IMR-90 (cell line): ENCODE data around the gene COA6. TPM values are rescaled to one million over a fixed set of nuclear protein-coding genes. Genes with fewer than 3 reads are reported as not detected.

ENCODE experiments used
- ATAC-seq: fragments of 200-7000 bp; cut with Tn5 transposase; 2 replicates; pipeline ENCODE4 v1.9.1; 2020; ENCODE audit warnings: low read depth, mild to moderate bottlenecking, moderate library complexity
- BruUV-seq: library from RNA; stranded (reverse); fragments of 400-500 nt; replicated peaks from 2 replicates; lab custom pipeline; 2021; lab: Mats Ljungman, UMichigan
- CTCF ChIA-PET: fragments of 300-600 bp; formaldehyde crosslinking; extraction: SDS; loops from one replicate; lab custom pipeline; 2021; ENCODE audit warnings: antibody characterized with exemption; lab: Yijun Ruan, JAX
- POLR2A ChIA-PET: fragments of 300-600 bp; sonication (Branson Sonifier 250); formaldehyde crosslinking; loops from one replicate; lab custom pipeline; 2022; ENCODE audit warnings: antibody characterized with exemption; ENCODE audit not compliant: unreplicated experiment; lab: Charles Lee
- DNase-seq: peaks from one replicate; pipeline ENCODE4 v3.0.0; 2013
- H2AFZ ChIP-seq: replicated peaks from 2 replicates; pipeline ENCODE3; 2013; ENCODE audit warnings: low read length, mild to moderate bottlenecking; ENCODE audit not compliant: poor library complexity
- H2AK5ac ChIP-seq: 2 replicates; pipeline ENCODE4 v1.6.1; 2013; ENCODE audit warnings: low read depth, low read length, inconsistent platforms
- H2AK9ac ChIP-seq: replicated peaks from 2 replicates; pipeline ENCODE3; 2013; ENCODE audit warnings: mild to moderate bottlenecking, low read depth, low read length, moderate library complexity; ENCODE audit not compliant: poor library complexity
- H2BK120ac ChIP-seq: 2 replicates; pipeline ENCODE4 v1.6.1; 2013; ENCODE audit warnings: low read depth, low read length, inconsistent platforms
- H2BK15ac ChIP-seq: 3 replicates; pipeline ENCODE4 v1.6.1; 2013; ENCODE audit warnings: low read depth, low read length, inconsistent platforms
- H2BK20ac ChIP-seq: 2 replicates; pipeline ENCODE4 v1.6.1; 2013; ENCODE audit warnings: low read depth, mild to moderate bottlenecking, inconsistent platforms, low read length, moderate library complexity
- H2BK5ac ChIP-seq: 2 replicates; pipeline ENCODE4 v1.6.1; 2013; ENCODE audit warnings: mild to moderate bottlenecking, low read depth, low read length, inconsistent platforms; ENCODE audit not compliant: poor library complexity, severe bottlenecking
- H3K14ac ChIP-seq: replicated peaks from 2 replicates; pipeline ENCODE4 v1.6.1; 2013; ENCODE audit warnings: low read depth, low read length, inconsistent platforms
- H3K18ac ChIP-seq: 2 replicates; pipeline ENCODE4 v1.6.1; 2013; ENCODE audit warnings: low read depth, low read length, control low read depth
- H3K23ac ChIP-seq: 2 replicates; pipeline ENCODE4 v1.6.1; 2013; ENCODE audit warnings: low read depth, low read length, inconsistent platforms
- H3K27ac ChIP-seq: 2 replicates; pipeline ENCODE4 v1.5.1; 2013; ENCODE audit warnings: mild to moderate bottlenecking, control low read depth, low read length; ENCODE audit not compliant: insufficient read depth
- H3K27me3 ChIP-seq: 2 replicates; pipeline ENCODE4 v1.6.1; 2013; ENCODE audit warnings: low read length; ENCODE audit not compliant: control insufficient read depth, insufficient read depth
- H3K36me3 ChIP-seq: 2 replicates; pipeline ENCODE4 v1.6.1; 2013; ENCODE audit warnings: low read length, mixed read lengths; ENCODE audit not compliant: control insufficient read depth, insufficient read depth
- H3K4ac ChIP-seq: 2 replicates; pipeline ENCODE4 v1.6.1; 2013; ENCODE audit warnings: low read depth, low read length, inconsistent platforms
- H3K4me1 ChIP-seq: 2 replicates; pipeline ENCODE4 v1.6.1; 2013; ENCODE audit warnings: low read length, mixed read lengths; ENCODE audit not compliant: control insufficient read depth, insufficient read depth
- H3K4me2 ChIP-seq: 2 replicates; pipeline ENCODE4 v1.6.1; 2013; ENCODE audit warnings: low read depth, mild to moderate bottlenecking, control low read depth, low read length, moderate library complexity
- H3K4me3 ChIP-seq: 2 replicates; pipeline ENCODE4 v1.5.1; 2013; ENCODE audit warnings: low read depth, mild to moderate bottlenecking, control low read depth, low read length, moderate library complexity; ENCODE audit not compliant: insufficient read depth
- H3K56ac ChIP-seq: 2 replicates; pipeline ENCODE4 v1.6.1; 2013; ENCODE audit warnings: low read length, inconsistent platforms; ENCODE audit not compliant: insufficient read depth; ENCODE audit errors: extremely low read depth
- H3K79me1 ChIP-seq, 2 experiments: 2 replicates each; pipeline ENCODE4 v1.6.1; 2013; ENCODE audit warnings: low read length in 2 of 2, inconsistent platforms in 1 of 2, low read depth in 1 of 2
- H3K9ac ChIP-seq: 2 replicates; pipeline ENCODE4 v1.6.1; 2013; ENCODE audit warnings: low read depth, low read length, control low read depth
- H3K9me1 ChIP-seq: 2 replicates; pipeline ENCODE4 v1.6.1; 2013; ENCODE audit warnings: low read length, inconsistent platforms; ENCODE audit not compliant: insufficient read depth
- H3K9me3 ChIP-seq: 2 replicates; pipeline ENCODE4 v1.6.1; 2013; ENCODE audit warnings: low read length; ENCODE audit not compliant: control insufficient read depth, insufficient read depth
- H4K20me1 ChIP-seq: 2 replicates; pipeline ENCODE4 v1.6.1; 2013; ENCODE audit warnings: low read length, inconsistent platforms; ENCODE audit not compliant: insufficient read depth
- H4K5ac ChIP-seq: 2 replicates; pipeline ENCODE4 v1.6.1; 2013; ENCODE audit warnings: mild to moderate bottlenecking, low read depth, low read length, control low read depth
- H4K8ac ChIP-seq, 2 experiments: 2 replicates each; pipeline ENCODE4 v1.6.1; 2013; ENCODE audit warnings: low read depth in 2 of 2, low read length in 2 of 2, control low read depth in 1 of 2, inconsistent platforms in 1 of 2
- H4K91ac ChIP-seq: 2 replicates; pipeline ENCODE4 v1.6.1; 2013; ENCODE audit warnings: low read depth, low read length, inconsistent platforms; ENCODE audit not compliant: insufficient read depth
- BHLHE40 ChIP-seq: fragments of 150-350 bp; IDR thresholded peaks from 2 replicates; pipeline ENCODE4 v1.6.1; 2016; ENCODE audit warnings: mild to moderate bottlenecking, low read depth, low read length
- CEBPB ChIP-seq: IDR thresholded peaks from 2 replicates; pipeline ENCODE4 v1.6.1; 2012; ENCODE audit warnings: low read depth, low read length, improper control_type of control experiment
- FOS ChIP-seq: fragments of 150-350 bp; IDR thresholded peaks from 2 replicates; pipeline ENCODE4 v1.6.1; 2016; ENCODE audit warnings: low read depth, low read length
- MAZ ChIP-seq: IDR thresholded peaks from 2 replicates; pipeline ENCODE4 v1.6.1; 2012; ENCODE audit warnings: low read depth, mild to moderate bottlenecking, low read length, improper control_type of control experiment, moderate library complexity, borderline replicate concordance
- MXI1 ChIP-seq: IDR thresholded peaks from 2 replicates; pipeline ENCODE4 v1.6.1; 2012; ENCODE audit warnings: low read depth, mild to moderate bottlenecking, low read length, moderate library complexity, borderline replicate concordance
- RAD21 ChIP-seq: IDR thresholded peaks from 2 replicates; pipeline ENCODE4 v1.6.1; 2012; ENCODE audit warnings: low read length, improper control_type of control experiment
- RFX5 ChIP-seq: IDR thresholded peaks from 2 replicates; pipeline ENCODE4 v1.8.0; 2012; ENCODE audit warnings: low read depth, mild to moderate bottlenecking, low read length, moderate library complexity
- SMC3 ChIP-seq: fragments of 150-350 bp; IDR thresholded peaks from 2 replicates; pipeline ENCODE4 v1.6.1; 2016; ENCODE audit warnings: low read depth, mild to moderate bottlenecking, antibody characterized with exemption, low read length, moderate library complexity
- WGBS, 2 experiments: methylation state at CpG; one replicate each; pipeline versions ENCODE4 v1.1.5 to v1.1.7; 2013; ENCODE audit warnings: missing lambda C conversion rate in 2 of 2; ENCODE audit not compliant: insufficient read length in 1 of 2; ENCODE audit errors: extremely low coverage in 2 of 2; 5-methylcytosine and 5-hydroxymethylcytosine counted together
- dilution Hi-C: fragments of 300-500 bp; cut with HindIII; formaldehyde crosslinking; loops from one replicate; pipeline ENCODE4 v1.14.3; 2018; ENCODE audit warnings: low sequenced_read_pairs; ENCODE audit not compliant: unreplicated experiment
- in situ Hi-C: fragments of 300-500 bp; cut with MboI; formaldehyde crosslinking; loops from 3 replicates; pipeline ENCODE4 v1.14.3; 2019; ENCODE audit warnings: low sequenced_read_pairs, inconsistent platforms, mixed read lengths
- intact Hi-C: fragments of 100-400 bp; cut with micrococcal nuclease; formaldehyde crosslinking; loops from 2 replicates; pipeline ENCODE4 v1.10.0; 2022
- polyA plus RNA-seq, 3 experiments: library from polyadenylated mRNA; depleted of rRNA; stranded (reverse); fragments of >200 nt; gene quantifications; 2 replicates each; pipeline ENCODE4 v1.2.3, GENCODE V29; 2012; ENCODE audit warnings: low replicate concordance in 1 of 3
- total RNA-seq: library from RNA; depleted of rRNA; stranded (reverse); fragments of >200 nt; gene quantifications from 2 replicates; pipeline ENCODE4 v1.2.3, GENCODE V29; 2012
- TF ChIP-seq, protein P1 (sequence below): conservative IDR thresholded peaks from 2 replicates; pipeline ENCODE4 v1.5.1; 2012; ENCODE audit warnings: mild to moderate bottlenecking, low read depth, low read length, improper control_type of control experiment
- TF ChIP-seq, protein P2 (sequence below): fragments of 150-350 bp; IDR thresholded peaks from 2 replicates; pipeline ENCODE4 v1.6.1; 2016; ENCODE audit warnings: low read depth, mild to moderate bottlenecking, low read length, moderate library complexity, borderline replicate concordance

The COA6 gene
- total and polyA plus RNA-seq, 2 of the 4 experiments (the other 2 are of a cell fraction), result 6.8 to 14.3 TPM

DNA sequence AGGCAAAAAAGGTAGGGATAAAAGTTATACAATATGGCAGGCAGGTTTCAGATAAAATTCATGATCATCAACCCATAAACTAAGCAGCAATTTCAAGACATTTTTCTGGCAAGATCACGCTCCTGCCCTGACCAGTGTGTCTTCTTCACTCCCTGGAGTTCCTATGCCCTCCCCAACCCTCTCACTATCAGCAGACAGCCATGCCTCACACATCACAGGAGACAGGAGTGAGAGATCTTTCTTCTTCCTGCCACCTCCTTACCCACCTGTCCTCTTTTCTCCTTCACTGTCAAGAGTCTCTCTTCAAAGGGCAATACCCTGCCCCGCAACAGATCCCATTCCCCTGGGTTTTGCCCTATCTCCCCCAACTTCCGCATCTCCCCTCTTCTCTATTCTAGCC lies 28.4 kb downstream of the COA6 start:
- H2BK5ac ChIP-seq, result no peak overlapping the region
- ChIA-PET POLR2A (no interaction called here), CTCF (no interaction called here)
- H3K9me1 ChIP-seq, result peaks cover 3% of the 10 kb centered on the region; the same call in 1 of the 2 replicates
- H2AK9ac ChIP-seq, result no peak overlapping the region
- intact Hi-C loops (no loop called here), in situ Hi-C loops (no loop called here), dilution Hi-C loops (no loop called here)
- H3K4me1 ChIP-seq, result peaks cover under 1% of the 10 kb centered on the region; the same call in 1 of the 2 replicates
- no peak overlapping the region for H3K23ac ChIP-seq
- no peak overlapping the region for H4K5ac ChIP-seq
- no peak for DNase-seq
- H3K27ac ChIP-seq, result no peak overlapping the region
- H3K79me1 ChIP-seq, result no peaks in the 10 kb centered on the region
- no peak overlapping the region for H3K9ac ChIP-seq
- no peak overlapping the region for H4K91ac ChIP-seq
- H3K18ac ChIP-seq, result no peak overlapping the region
- BruUV-seq, result no TSS peak
- no peak overlapping the region for H2AK5ac ChIP-seq
- no peaks in the 10 kb centered on the region for H4K20me1 ChIP-seq
- 86% methylated on average over 1 of the region's 3 CpGs; no CpG with 5 or more reads in 1 of the 2 experiments for WGBS, 2 experiments
- no peak for TF ChIP-seq SMC3
- TF ChIP-seq RFX5, result no peak
- TF ChIP-seq BHLHE40, result no peak
- no peak for TF ChIP-seq CEBPB
- TF ChIP-seq MAZ, result no peak
- no peak for TF ChIP-seq FOS
- TF ChIP-seq, protein P1, sequence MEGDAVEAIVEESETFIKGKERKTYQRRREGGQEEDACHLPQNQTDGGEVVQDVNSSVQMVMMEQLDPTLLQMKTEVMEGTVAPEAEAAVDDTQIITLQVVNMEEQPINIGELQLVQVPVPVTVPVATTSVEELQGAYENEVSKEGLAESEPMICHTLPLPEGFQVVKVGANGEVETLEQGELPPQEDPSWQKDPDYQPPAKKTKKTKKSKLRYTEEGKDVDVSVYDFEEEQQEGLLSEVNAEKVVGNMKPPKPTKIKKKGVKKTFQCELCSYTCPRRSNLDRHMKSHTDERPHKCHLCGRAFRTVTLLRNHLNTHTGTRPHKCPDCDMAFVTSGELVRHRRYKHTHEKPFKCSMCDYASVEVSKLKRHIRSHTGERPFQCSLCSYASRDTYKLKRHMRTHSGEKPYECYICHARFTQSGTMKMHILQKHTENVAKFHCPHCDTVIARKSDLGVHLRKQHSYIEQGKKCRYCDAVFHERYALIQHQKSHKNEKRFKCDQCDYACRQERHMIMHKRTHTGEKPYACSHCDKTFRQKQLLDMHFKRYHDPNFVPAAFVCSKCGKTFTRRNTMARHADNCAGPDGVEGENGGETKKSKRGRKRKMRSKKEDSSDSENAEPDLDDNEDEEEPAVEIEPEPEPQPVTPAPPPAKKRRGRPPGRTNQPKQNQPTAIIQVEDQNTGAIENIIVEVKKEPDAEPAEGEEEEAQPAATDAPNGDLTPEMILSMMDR, result no peak
- no peak for TF ChIP-seq MXI1
- TF ChIP-seq, protein P2, sequence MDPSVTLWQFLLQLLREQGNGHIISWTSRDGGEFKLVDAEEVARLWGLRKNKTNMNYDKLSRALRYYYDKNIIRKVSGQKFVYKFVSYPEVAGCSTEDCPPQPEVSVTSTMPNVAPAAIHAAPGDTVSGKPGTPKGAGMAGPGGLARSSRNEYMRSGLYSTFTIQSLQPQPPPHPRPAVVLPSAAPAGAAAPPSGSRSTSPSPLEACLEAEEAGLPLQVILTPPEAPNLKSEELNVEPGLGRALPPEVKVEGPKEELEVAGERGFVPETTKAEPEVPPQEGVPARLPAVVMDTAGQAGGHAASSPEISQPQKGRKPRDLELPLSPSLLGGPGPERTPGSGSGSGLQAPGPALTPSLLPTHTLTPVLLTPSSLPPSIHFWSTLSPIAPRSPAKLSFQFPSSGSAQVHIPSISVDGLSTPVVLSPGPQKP, result no peak
- TF ChIP-seq RAD21, result no peak
- no peaks in the 10 kb centered on the region for H3K27me3 ChIP-seq
- H3K36me3 ChIP-seq, result no peaks in the 10 kb centered on the region
- no peak overlapping the region for H3K56ac ChIP-seq
- no peaks in the 10 kb centered on the region for H3K9me3 ChIP-seq
- no peak overlapping the region for H2BK15ac ChIP-seq
- H3K4me2 ChIP-seq, result no peak overlapping the region
- H2BK120ac ChIP-seq, result no peak overlapping the region
- H3K14ac ChIP-seq, result no peak overlapping the region
- H4K8ac ChIP-seq, result no peak overlapping the region
- H2BK20ac ChIP-seq, result no peak overlapping the region
- ATAC-seq, result no peak
- H3K4ac ChIP-seq, result no peak overlapping the region
- H3K4me3 ChIP-seq, result no peak overlapping the region
- no peak overlapping the region for H2AFZ ChIP-seq
